Neural progenitor cell (in vitro differentiated cells): Measurements from ENCODE around the gene BBS10. TPM values are rescaled to one million over a fixed set of nuclear protein-coding genes. Genes with fewer than 3 reads are reported as not detected.

Experiments used
- DNase-seq: peaks from one replicate; pipeline ENCODE4 v3.0.0-alpha.2; 2016; ENCODE audit warnings: low spot score
- H2AFZ ChIP-seq: fragments of 200-600 bp; sonication (generic); replicated peaks from 2 replicates; pipeline ENCODE4 v1.6.1; 2016; ENCODE audit warnings: antibody characterized with exemption
- H3F3A ChIP-seq: fragments of 200-600 bp; sonication (generic); 2 replicates; pipeline ENCODE4 v1.6.1; 2016; ENCODE audit warnings: antibody characterized with exemption, low read depth
- H3K27ac ChIP-seq: fragments of 200-600 bp; sonication (generic); 2 replicates; pipeline ENCODE4 v1.5.1; 2016; ENCODE audit warnings: mild to moderate bottlenecking
- H3K27me3 ChIP-seq: fragments of 200-600 bp; sonication (generic); 2 replicates; pipeline ENCODE4 v1.6.1; 2016; ENCODE audit warnings: mild to moderate bottlenecking, moderate library complexity
- H3K36me3 ChIP-seq: fragments of 200-600 bp; sonication (generic); 2 replicates; pipeline ENCODE4 v1.5.1; 2016
- H3K4me1 ChIP-seq: fragments of 200-600 bp; sonication (generic); 2 replicates; pipeline ENCODE4 v1.6.1; 2016; ENCODE audit warnings: mixed run types
- H3K4me2 ChIP-seq: fragments of 200-600 bp; sonication (generic); 2 replicates; pipeline ENCODE4 v1.6.1; 2016
- H3K4me3 ChIP-seq: fragments of 200-600 bp; sonication (generic); 2 replicates; pipeline ENCODE4 v1.5.1; 2016
- H3K79me2 ChIP-seq: fragments of 200-600 bp; sonication (generic); 2 replicates; pipeline ENCODE4 v1.6.1; 2016; ENCODE audit warnings: low read depth
- H3K9ac ChIP-seq: fragments of 200-600 bp; sonication (generic); 2 replicates; pipeline ENCODE4 v1.6.1; 2016
- H3K9me3 ChIP-seq: fragments of 200-600 bp; sonication (generic); 2 replicates; pipeline ENCODE4 v1.5.1; 2016; ENCODE audit warnings: low read depth
- H4K20me1 ChIP-seq: fragments of 200-600 bp; sonication (generic); 2 replicates; pipeline ENCODE4 v1.6.1; 2016; ENCODE audit warnings: low read depth
- H3K27ac Mint-ChIP-seq: 3 replicates; pipeline ENCODE4 v1.8.0; 2021; ENCODE audit warnings: mixed read lengths
- H3K27me3 Mint-ChIP-seq: 2 replicates; pipeline ENCODE4 v1.8.0; 2022; ENCODE audit warnings: low read depth, mild to moderate bottlenecking, inconsistent platforms, moderate library complexity, mixed read lengths; ENCODE audit not compliant: insufficient read depth
- H3K36me3 Mint-ChIP-seq: 3 replicates; pipeline ENCODE4 v1.8.0; 2021; ENCODE audit warnings: mixed read lengths
- H3K4me1 Mint-ChIP-seq: 3 replicates; pipeline ENCODE4 v1.8.0; 2021; ENCODE audit warnings: mixed read lengths
- H3K4me3 Mint-ChIP-seq: 3 replicates; pipeline ENCODE4 v1.8.0; 2021; ENCODE audit warnings: mild to moderate bottlenecking, moderate library complexity, mixed read lengths
- H3K9me3 Mint-ChIP-seq: 3 replicates; pipeline ENCODE4 v1.8.0; 2020; ENCODE audit warnings: mixed read lengths
- CTCF ChIP-seq: fragments of 200-600 bp; sonication (generic); IDR thresholded peaks from 2 replicates; pipeline ENCODE4 v1.5.1; 2017; ENCODE audit warnings: antibody characterized with exemption, mild to moderate bottlenecking
- EZH2 ChIP-seq: fragments of 200-600 bp; sonication (generic); IDR thresholded peaks from 2 replicates; pipeline ENCODE4 v1.6.1; 2017; ENCODE audit warnings: antibody characterized with exemption, mild to moderate bottlenecking, moderate library complexity
- EZH2phosphoT487 ChIP-seq: fragments of 200-600 bp; sonication (generic); IDR thresholded peaks from 2 replicates; pipeline ENCODE4 v1.6.1; 2017; ENCODE audit warnings: antibody characterized with exemption
- total RNA-seq: library from RNA; depleted of rRNA; stranded (reverse); fragments of >200 nt; gene quantifications from 2 replicates; pipeline ENCODE4 v1.2.3, GENCODE V29; 2015; ENCODE audit warnings: low replicate concordance

Gene BBS10
- total RNA-seq, 1 donor from 2014 or later, result 32.7 TPM

- no peaks in the 10 kb centered on the region for H3K36me3 ChIP-seq
- H3K4me3 Mint-ChIP-seq, result no peak overlapping the region
- H3K4me1 Mint-ChIP-seq, result peaks cover 11% of the 10 kb centered on the region
- no peaks in the 10 kb centered on the region for H4K20me1 ChIP-seq
- no peak overlapping the region for H3K4me3 ChIP-seq
- no peaks in the 10 kb centered on the region for H3K36me3 Mint-ChIP-seq
- no peaks in the 10 kb centered on the region for H3K79me2 ChIP-seq
- no peak overlapping the region for H2AFZ ChIP-seq
- H3K9ac ChIP-seq, result no peak overlapping the region
- no peaks in the 10 kb centered on the region for H3K9me3 Mint-ChIP-seq
- H3K4me1 ChIP-seq, result peaks cover 5% of the 10 kb centered on the region
- TF ChIP-seq EZH2phosphoT487, result no peak
- TF ChIP-seq CTCF, result no peak
- H3K27me3 Mint-ChIP-seq, result peaks cover 8% of the 10 kb centered on the region
- no peaks in the 10 kb centered on the region for H3F3A ChIP-seq
- no peaks in the 10 kb centered on the region for H3K27me3 ChIP-seq
- DNase-seq, result no peak
- no peak overlapping the region for H3K4me2 ChIP-seq
- H3K27ac Mint-ChIP-seq, result peak overlapping the region; percentile 18
- no peak overlapping the region for H3K27ac ChIP-seq
- no peaks in the 10 kb centered on the region for H3K9me3 ChIP-seq
Observed at GRCh38 chr12:76312315-76312714, 35.9 kb downstream of the BBS10 start.

- Histone ChIP-seq H3K36me3 (no peaks in the 10 kb centered on the region), H3K27me3 (no peaks in the 10 kb centered on the region), H3K4me1 (peaks cover 5% of the 10 kb centered on the region), H3K79me2 (no peaks in the 10 kb centered on the region), H3K27ac (no peak overlapping the region), H4K20me1 (no peaks in the 10 kb centered on the region), H3K9me3 (no peaks in the 10 kb centered on the region), H3K4me3 (no peak overlapping the region), H3K9ac (no peak overlapping the region), H3K4me2 (no peak overlapping the region), H3F3A (no peaks in the 10 kb centered on the region), H2AFZ (no peak overlapping the region)
- H3K4me1 Mint-ChIP-seq, result peaks cover 11% of the 10 kb centered on the region
- H3K4me3 Mint-ChIP-seq, result no peak overlapping the region
- no peaks in the 10 kb centered on the region for H3K36me3 Mint-ChIP-seq
- no peak for TF ChIP-seq EZH2phosphoT487
- no peak for TF ChIP-seq EZH2
- TF ChIP-seq CTCF, result no peak
- no peaks in the 10 kb centered on the region for H3K9me3 Mint-ChIP-seq
- H3K27ac Mint-ChIP-seq, result no peak overlapping the region
- DNase-seq, result no peak
- H3K27me3 Mint-ChIP-seq, result peaks cover 8% of the 10 kb centered on the region
Observed at GRCh38 chr12:76311796-76312195, 36.4 kb downstream of the BBS10 start.

- Histone ChIP-seq H4K20me1 (no peaks in the 10 kb centered on the region), H3F3A (no peaks in the 10 kb centered on the region), H2AFZ (no peak overlapping the region), H3K4me2 (no peak overlapping the region), H3K36me3 (no peaks in the 10 kb centered on the region), H3K9me3 (no peaks in the 10 kb centered on the region), H3K9ac (no peak overlapping the region), H3K27me3 (no peaks in the 10 kb centered on the region), H3K4me3 (no peak overlapping the region), H3K27ac (no peak overlapping the region), H3K79me2 (no peaks in the 10 kb centered on the region), H3K4me1 (peaks cover 5% of the 10 kb centered on the region)
- Mint-ChIP-seq H3K27ac (no peak overlapping the region), H3K27me3 (peaks cover 7% of the 10 kb centered on the region), H3K9me3 (no peaks in the 10 kb centered on the region), H3K4me1 (peaks cover 11% of the 10 kb centered on the region), H3K36me3 (no peaks in the 10 kb centered on the region), H3K4me3 (no peak overlapping the region)
- DNase-seq, result no peak
- TF ChIP-seq CTCF, result no peak
- TF ChIP-seq EZH2phosphoT487, result no peak
- no peak for TF ChIP-seq EZH2
Observed at GRCh38 chr12:76310110-76310509, 38.1 kb downstream of the BBS10 start.

GRCh38 chr12:76308866-76309265 is 39.3 kb downstream of the BBS10 start:
- Histone ChIP-seq H3K36me3 (no peaks in the 10 kb centered on the region), H3K4me1 (peaks cover 5% of the 10 kb centered on the region), H3K4me2 (no peak overlapping the region), H3K27me3 (no peaks in the 10 kb centered on the region), H3K27ac (no peak overlapping the region), H3K9ac (no peak overlapping the region), H3K79me2 (no peaks in the 10 kb centered on the region), H3K9me3 (no peaks in the 10 kb centered on the region), H3K4me3 (no peak overlapping the region), H4K20me1 (no peaks in the 10 kb centered on the region), H3F3A (no peaks in the 10 kb centered on the region), H2AFZ (no peak overlapping the region)
- no peaks in the 10 kb centered on the region for H3K9me3 Mint-ChIP-seq
- H3K4me3 Mint-ChIP-seq, result no peak overlapping the region
- H3K27me3 Mint-ChIP-seq, result peaks cover 7% of the 10 kb centered on the region
- H3K36me3 Mint-ChIP-seq, result no peaks in the 10 kb centered on the region
- H3K27ac Mint-ChIP-seq, result no peak overlapping the region
- TF ChIP-seq CTCF (no peak), EZH2 (no peak), EZH2phosphoT487 (no peak)
- H3K4me1 Mint-ChIP-seq, result peaks cover 11% of the 10 kb centered on the region
- DNase-seq, result no peak
